H9 (cell line): ENCODE measurements around the gene ADIPOR1. TPM values are rescaled to one million over a fixed set of nuclear protein-coding genes. Genes with fewer than 3 reads are reported as not detected.

Experiments used
- DNase-seq: peaks from one replicate; pipeline ENCODE4 v3.0.0-alpha.2; 2017
- H2AFZ ChIP-seq: one replicate; pipeline ENCODE4 v1.6.1; 2013; ENCODE audit warnings: mild to moderate bottlenecking, low read length, control low read depth, moderate library complexity
- H2AK5ac ChIP-seq: 2 replicates; pipeline ENCODE4 v1.6.1; 2013; ENCODE audit warnings: low read length, control low read depth, mixed read lengths; ENCODE audit not compliant: insufficient read length
- H2BK120ac ChIP-seq: one replicate; pipeline ENCODE4 v1.6.1; 2013; ENCODE audit warnings: low read depth, mild to moderate bottlenecking, low read length, control low read depth, inconsistent platforms; ENCODE audit not compliant: poor library complexity, severe bottlenecking
- H2BK12ac ChIP-seq: 2 replicates; pipeline ENCODE4 v1.6.1; 2013; ENCODE audit warnings: low read length, control low read depth, mixed read lengths, low read depth; ENCODE audit not compliant: insufficient read length
- H2BK15ac ChIP-seq: 2 replicates; pipeline ENCODE4 v1.6.1; 2013; ENCODE audit warnings: low read depth, low read length, control low read depth
- H2BK20ac ChIP-seq: one replicate; pipeline ENCODE4 v1.6.1; 2013; ENCODE audit warnings: low read depth, mild to moderate bottlenecking, low read length, control low read depth, inconsistent platforms; ENCODE audit not compliant: poor library complexity, severe bottlenecking
- H2BK5ac ChIP-seq: 2 replicates; pipeline ENCODE4 v1.6.1; 2013; ENCODE audit warnings: low read length, control low read depth, mixed read lengths; ENCODE audit not compliant: insufficient read length
- H3K14ac ChIP-seq: 2 replicates; pipeline ENCODE4 v1.6.1; 2013; ENCODE audit warnings: low read length, control low read depth; ENCODE audit not compliant: insufficient read depth
- H3K18ac ChIP-seq: 2 replicates; pipeline ENCODE4 v1.6.1; 2013; ENCODE audit warnings: low read depth, mild to moderate bottlenecking, mixed read lengths, low read length, control low read depth; ENCODE audit not compliant: insufficient read length
- H3K23ac ChIP-seq: 2 replicates; pipeline ENCODE4 v1.6.1; 2013; ENCODE audit warnings: low read length, control low read depth, mixed read lengths, low read depth; ENCODE audit not compliant: insufficient read length
- H3K23me2 ChIP-seq: 2 replicates; pipeline ENCODE4 v1.6.1; 2013; ENCODE audit warnings: low read depth, mild to moderate bottlenecking, mixed read lengths, low read length, control low read depth; ENCODE audit not compliant: insufficient read length, poor library complexity, severe bottlenecking
- H3K27ac ChIP-seq: 2 replicates; pipeline ENCODE4 v1.5.1; 2013; ENCODE audit warnings: low read length, control low read depth, mixed read lengths, low read depth; ENCODE audit not compliant: insufficient read length
- H3K27me3 ChIP-seq: 2 replicates; pipeline ENCODE4 v1.6.1; 2013; ENCODE audit warnings: low read length, control low read depth, inconsistent platforms; ENCODE audit not compliant: insufficient read depth
- H3K4ac ChIP-seq: 2 replicates; pipeline ENCODE4 v1.6.1; 2013; ENCODE audit warnings: low read depth, mild to moderate bottlenecking, control low read depth, inconsistent platforms, low read length, moderate library complexity
- H3K4me1 ChIP-seq: 2 replicates; pipeline ENCODE4 v1.6.1; 2013; ENCODE audit warnings: low read length, control low read depth, inconsistent platforms; ENCODE audit not compliant: insufficient read depth
- H3K4me2 ChIP-seq: 2 replicates; pipeline ENCODE4 v1.6.1; 2013; ENCODE audit warnings: low read length, control low read depth, mixed read lengths; ENCODE audit not compliant: insufficient read length, insufficient read depth
- H3K56ac ChIP-seq: 2 replicates; pipeline ENCODE4 v1.6.1; 2013; ENCODE audit warnings: low read depth, mild to moderate bottlenecking, mixed read lengths, low read length, control low read depth; ENCODE audit not compliant: insufficient read length
- H3K79me1 ChIP-seq: 2 replicates; pipeline ENCODE4 v1.6.1; 2013; ENCODE audit warnings: low read depth, mild to moderate bottlenecking, moderate library complexity, low read length, control low read depth, inconsistent platforms; ENCODE audit not compliant: insufficient read depth, poor library complexity, severe bottlenecking
- H3K79me2 ChIP-seq: 2 replicates; pipeline ENCODE4 v1.6.1; 2013; ENCODE audit warnings: low read length, control low read depth, inconsistent platforms; ENCODE audit not compliant: insufficient read depth
- H3K9ac ChIP-seq: 2 replicates; pipeline ENCODE4 v1.6.1; 2013; ENCODE audit warnings: low read length, control low read depth, mixed read lengths; ENCODE audit not compliant: insufficient read length; ENCODE audit errors: extremely low read depth
- H3K9me3 ChIP-seq: one replicate; pipeline ENCODE4 v1.6.1; 2013; ENCODE audit warnings: low read depth, low read length, inconsistent platforms; ENCODE audit not compliant: control insufficient read depth
- H3T11ph ChIP-seq: one replicate; pipeline ENCODE4 v1.6.1; 2013; ENCODE audit warnings: mild to moderate bottlenecking, low read length, control low read depth, inconsistent platforms
- H4K20me1 ChIP-seq: one replicate; pipeline ENCODE4 v1.6.1; 2013; ENCODE audit not compliant: control insufficient read depth, insufficient read length, insufficient read depth
- H4K5ac ChIP-seq: 2 replicates; pipeline ENCODE4 v1.6.1; 2013; ENCODE audit warnings: low read depth, mild to moderate bottlenecking, mixed read lengths, low read length, control low read depth; ENCODE audit not compliant: insufficient read length
- H4K8ac ChIP-seq: replicated peaks from 2 replicates; pipeline ENCODE4 v1.6.1; 2013; ENCODE audit warnings: low read length, control low read depth, mixed read lengths, low read depth; ENCODE audit not compliant: insufficient read length
- H4K91ac ChIP-seq: 2 replicates; pipeline ENCODE4 v1.6.1; 2013; ENCODE audit warnings: low read depth, mild to moderate bottlenecking, moderate library complexity, mixed read lengths, low read length, control low read depth; ENCODE audit not compliant: insufficient read length
- H3K27ac Mint-ChIP-seq, 3 experiments: 2 replicates in 2 of 3; 3 replicates in 1 of 3; pipeline ENCODE4 v1.8.0; 2020 to 2021; ENCODE audit warnings: mixed read lengths in 3 of 3, mild to moderate bottlenecking in 1 of 3, moderate library complexity in 1 of 3
- H3K27me3 Mint-ChIP-seq: 2 replicates; pipeline ENCODE4 v1.8.0; 2021; ENCODE audit warnings: low read depth, mild to moderate bottlenecking, moderate library complexity, mixed read lengths
- H3K36me3 Mint-ChIP-seq, 3 experiments: 2 replicates in 2 of 3; 3 replicates in 1 of 3; pipeline ENCODE4 v1.8.0; 2020 to 2021; ENCODE audit warnings: low read depth in 3 of 3, mixed read lengths in 3 of 3; ENCODE audit not compliant: insufficient read depth in 1 of 3
- H3K4me1 Mint-ChIP-seq, 2 experiments: 2 replicates each; pipeline ENCODE4 v1.8.0; 2020; ENCODE audit warnings: mixed read lengths in 2 of 2
- H3K4me3 Mint-ChIP-seq, 2 experiments: 2 replicates in 1 of 2; 3 replicates in 1 of 2; pipeline ENCODE4 v1.8.0; 2020 to 2021; ENCODE audit warnings: mild to moderate bottlenecking in 2 of 2, mixed read lengths in 2 of 2, moderate library complexity in 1 of 2
- H3K9me3 Mint-ChIP-seq, 2 experiments: 2 replicates in 1 of 2; 3 replicates in 1 of 2; pipeline ENCODE4 v1.8.0; 2020; ENCODE audit warnings: mild to moderate bottlenecking in 2 of 2, mixed read lengths in 2 of 2, moderate library complexity in 1 of 2
- CTCF ChIP-seq: fragments of 200-600 bp; sonication (generic); conservative IDR thresholded peaks from 3 replicates; pipeline ENCODE4 v1.8.0; 2021; ENCODE audit warnings: antibody characterized with exemption, mild to moderate bottlenecking
- WGBS: extraction: QIAGEN DNeasy Blood & Tissue Kit; methylation state at CpG from one replicate; pipeline ENCODE4 v1.1.7; 2013; ENCODE audit warnings: missing lambda C conversion rate, low lambda C conversion rate, mixed read lengths; ENCODE audit not compliant: insufficient read length; ENCODE audit errors: extremely low coverage; 5-methylcytosine and 5-hydroxymethylcytosine counted together
- total RNA-seq: library from RNA; stranded (reverse); gene quantifications from 2 replicates; pipeline ENCODE4 v1.2.1, GENCODE V29; 2021

The ADIPOR1 gene
- total RNA-seq, 1 experiment from 2014 or later = 65.0 TPM

GRCh38 chr1:202958544-202959275, 598 bp upstream of the ADIPOR1 start:
- Histone ChIP-seq H3K9me3 (no peaks in the 10 kb centered on the region), H3K23me2 (peaks cover 8% of the 10 kb centered on the region), H3K27ac (no peak overlapping the region), H3K18ac (no peak overlapping the region), H2BK15ac (no peak overlapping the region), H3K27me3 (no peaks in the 10 kb centered on the region), H3K4me2 (peak overlapping the region; percentile 69), H3K4me1 (no peaks in the 10 kb centered on the region), H2BK120ac (no peak overlapping the region), H2AFZ (no peak overlapping the region), H4K8ac (no peak overlapping the region), H3K23ac (no peak overlapping the region), H4K20me1 (no peaks in the 10 kb centered on the region), H3K79me2 (peaks cover 8% of the 10 kb centered on the region; the same call in 1 of the 2 replicates), H3T11ph (no peak overlapping the region), H3K4ac (no peak overlapping the region), H3K79me1 (peaks cover 3% of the 10 kb centered on the region), H2BK5ac (no peak overlapping the region), H4K5ac (no peak overlapping the region), H2BK12ac (no peak overlapping the region), H2AK5ac (no peak overlapping the region), H3K14ac (no peak overlapping the region), H3K56ac (no peak overlapping the region), H3K9ac (peak overlapping the region; percentile 56), H4K91ac (no peak overlapping the region), H2BK20ac (no peak overlapping the region)
- H3K4me3 Mint-ChIP-seq = peak overlapping the region; percentile 81 to 92
- TF ChIP-seq CTCF = no peak
- H3K9me3 Mint-ChIP-seq = no peaks in the 10 kb centered on the region
- DNase-seq = no peak
- no CpG with 5 or more reads among the region's 10 CpGs for WGBS
- H3K27ac Mint-ChIP-seq = peak overlapping the region in 2 of 3 experiments; percentile 0 to 95; a peak in 3 of 7 replicates
- H3K4me1 Mint-ChIP-seq = peaks cover 17 to 18% of the 10 kb centered on the region in 2 experiments
- H3K27me3 Mint-ChIP-seq = no peaks in the 10 kb centered on the region
- peaks cover 0 to 11% (median 2%) of the 10 kb centered on the region in 3 experiments; a peak in 4 of 7 replicates for H3K36me3 Mint-ChIP-seq
